ENCODE results near the gene CIITA. TPM values are rescaled to one million over a fixed set of nuclear protein-coding genes. Genes with fewer than 3 reads are reported as not detected.

CIITA gene
- total RNA-seq, 2 donors from 2014 or later = 25.2 to 31.0 TPM

DNA sequence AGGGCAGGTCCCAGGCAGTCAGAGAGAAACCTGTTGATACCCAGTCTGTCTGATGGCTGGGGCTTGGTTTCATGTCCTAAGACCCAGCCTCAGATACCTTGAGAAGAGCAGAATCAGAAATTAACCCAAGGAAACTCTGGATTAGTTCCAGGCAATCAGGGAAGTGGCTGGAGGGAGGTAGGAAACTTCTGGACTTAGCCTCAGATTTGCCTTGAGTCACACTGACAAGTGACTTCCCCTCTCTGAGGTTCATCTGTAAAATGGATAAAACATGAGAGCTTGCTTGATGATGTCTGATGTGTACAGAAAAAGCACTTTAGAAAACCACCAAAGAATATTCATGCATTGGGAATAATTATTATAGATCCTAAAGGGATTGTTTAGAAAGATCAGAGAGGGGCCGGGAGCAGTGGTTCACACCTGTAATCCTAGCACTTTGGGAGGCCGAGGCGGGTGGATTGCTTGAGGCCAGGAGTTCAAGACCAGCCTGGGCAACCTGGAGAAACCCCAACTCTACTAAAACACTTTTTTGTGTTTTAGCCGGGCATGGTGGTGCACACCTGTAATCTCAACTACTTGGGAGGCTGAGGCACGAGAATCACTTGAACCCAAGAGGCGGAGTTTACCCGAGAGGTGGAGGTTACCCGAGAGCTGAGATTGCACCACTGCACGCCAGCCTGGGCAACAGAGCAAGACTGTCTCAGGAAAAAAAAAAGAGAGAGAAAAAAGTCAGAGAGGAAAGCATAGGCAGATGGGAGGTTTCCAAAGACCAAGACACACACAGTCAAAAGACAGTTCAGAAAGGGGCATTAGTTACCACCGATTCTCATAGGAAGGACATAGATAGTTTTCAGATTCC, 3.8 kb downstream of the CIITA start:
- TF ChIP-seq, protein P1, sequence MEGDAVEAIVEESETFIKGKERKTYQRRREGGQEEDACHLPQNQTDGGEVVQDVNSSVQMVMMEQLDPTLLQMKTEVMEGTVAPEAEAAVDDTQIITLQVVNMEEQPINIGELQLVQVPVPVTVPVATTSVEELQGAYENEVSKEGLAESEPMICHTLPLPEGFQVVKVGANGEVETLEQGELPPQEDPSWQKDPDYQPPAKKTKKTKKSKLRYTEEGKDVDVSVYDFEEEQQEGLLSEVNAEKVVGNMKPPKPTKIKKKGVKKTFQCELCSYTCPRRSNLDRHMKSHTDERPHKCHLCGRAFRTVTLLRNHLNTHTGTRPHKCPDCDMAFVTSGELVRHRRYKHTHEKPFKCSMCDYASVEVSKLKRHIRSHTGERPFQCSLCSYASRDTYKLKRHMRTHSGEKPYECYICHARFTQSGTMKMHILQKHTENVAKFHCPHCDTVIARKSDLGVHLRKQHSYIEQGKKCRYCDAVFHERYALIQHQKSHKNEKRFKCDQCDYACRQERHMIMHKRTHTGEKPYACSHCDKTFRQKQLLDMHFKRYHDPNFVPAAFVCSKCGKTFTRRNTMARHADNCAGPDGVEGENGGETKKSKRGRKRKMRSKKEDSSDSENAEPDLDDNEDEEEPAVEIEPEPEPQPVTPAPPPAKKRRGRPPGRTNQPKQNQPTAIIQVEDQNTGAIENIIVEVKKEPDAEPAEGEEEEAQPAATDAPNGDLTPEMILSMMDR (IDR thresholded peaks at IDR 0.05) = no peak
- no peaks in the 10 kb centered on the region for H3K9me3 ChIP-seq
- no peaks in the 10 kb centered on the region for H3K36me3 ChIP-seq
- DNase-seq (ENCODE audit: low spot score) = no peak
- no peak overlapping the region for H3K27ac ChIP-seq
- H3K27me3 ChIP-seq (replicated peaks; ENCODE audit: insufficient read depth) = no peaks in the 10 kb centered on the region
- ATAC-seq (ENCODE audit: insufficient number of reproducible peaks, low FRiP score, low read depth) = no peak
- H3K4me3 ChIP-seq = peak overlapping the region; percentile 80
- peaks cover 6 to 18% of the 10 kb centered on the region in 2 donors for H3K4me1 ChIP-seq (ENCODE audit: control insufficient read depth in 1 of 2, low read depth in 2 of 2)

DNA sequence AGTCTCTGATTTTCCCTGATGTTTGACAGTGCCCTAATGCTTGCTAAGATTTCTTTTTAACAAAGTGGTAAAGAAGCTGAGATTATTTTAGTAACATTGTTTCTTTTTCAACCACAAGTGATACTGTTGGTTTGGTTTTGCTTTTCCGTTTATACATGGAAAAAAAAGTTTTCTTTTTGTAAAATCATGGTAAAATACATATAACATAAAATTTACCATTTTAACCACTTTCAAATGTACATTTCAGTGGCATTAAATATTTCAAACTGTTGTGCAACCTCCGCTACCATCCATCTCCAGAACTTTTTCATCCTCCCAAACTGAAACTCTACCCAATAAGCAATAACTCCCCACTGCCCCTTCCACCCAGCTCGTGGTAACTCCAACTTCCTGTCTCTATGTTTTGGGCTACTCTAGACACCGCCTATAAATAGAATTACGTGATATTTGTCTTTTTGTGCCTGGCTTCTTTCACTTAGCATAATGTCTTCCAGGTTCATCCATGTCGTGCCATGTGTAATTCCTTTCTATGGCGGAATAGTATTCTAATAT, 4.6 kb downstream of the CIITA start:
- no peak for DNase-seq (ENCODE audit: low spot score)
- Histone ChIP-seq H3K27ac (no peak overlapping the region), H3K9me3 (no peaks in the 10 kb centered on the region), H3K27me3 (replicated peaks; ENCODE audit: insufficient read depth) (no peaks in the 10 kb centered on the region), H3K4me3 (no peak overlapping the region), H3K4me1 (ENCODE audit: control insufficient read depth in 1 of 2, low read depth in 2 of 2) (peaks cover 6 to 18% of the 10 kb centered on the region in 2 donors), H3K36me3 (no peaks in the 10 kb centered on the region)
- TF ChIP-seq, protein P1 (IDR thresholded peaks at IDR 0.05) = no peak
- ATAC-seq (ENCODE audit: insufficient number of reproducible peaks, low FRiP score, low read depth) = no peak

DNA sequence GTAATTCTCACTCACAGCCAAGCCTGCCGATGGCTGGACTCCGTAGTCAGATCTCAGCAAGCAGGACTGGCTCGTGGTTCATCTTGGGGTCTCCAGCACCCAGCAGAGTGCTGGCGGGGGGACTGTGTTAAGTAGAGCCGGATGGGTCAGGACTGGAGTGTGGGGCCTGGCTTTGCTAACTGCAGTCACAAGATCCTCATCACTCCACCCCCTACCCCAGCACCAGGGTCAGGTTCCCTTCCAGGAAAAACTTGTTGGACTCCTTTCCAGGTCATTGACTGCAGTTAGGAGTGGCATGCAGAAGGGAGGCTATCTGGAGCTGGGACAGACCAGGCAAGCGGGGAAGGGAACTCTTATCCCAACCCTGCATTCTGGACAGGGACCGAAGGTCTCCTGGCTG, 6.0 kb downstream of the CIITA start:
- H3K4me1 ChIP-seq (ENCODE audit: control insufficient read depth in 1 of 2, low read depth in 2 of 2) = peaks cover 6 to 18% of the 10 kb centered on the region in 2 donors
- no peaks in the 10 kb centered on the region for H3K9me3 ChIP-seq
- no peak overlapping the region for H3K4me3 ChIP-seq
- no peak for ATAC-seq (ENCODE audit: insufficient number of reproducible peaks, low FRiP score, low read depth)
- TF ChIP-seq, protein P1 (IDR thresholded peaks at IDR 0.05) = no peak
- DNase-seq (ENCODE audit: low spot score) = no peak
- H3K27me3 ChIP-seq (replicated peaks; ENCODE audit: insufficient read depth) = no peaks in the 10 kb centered on the region
- H3K27ac ChIP-seq = no peak overlapping the region
- no peaks in the 10 kb centered on the region for H3K36me3 ChIP-seq

DNA sequence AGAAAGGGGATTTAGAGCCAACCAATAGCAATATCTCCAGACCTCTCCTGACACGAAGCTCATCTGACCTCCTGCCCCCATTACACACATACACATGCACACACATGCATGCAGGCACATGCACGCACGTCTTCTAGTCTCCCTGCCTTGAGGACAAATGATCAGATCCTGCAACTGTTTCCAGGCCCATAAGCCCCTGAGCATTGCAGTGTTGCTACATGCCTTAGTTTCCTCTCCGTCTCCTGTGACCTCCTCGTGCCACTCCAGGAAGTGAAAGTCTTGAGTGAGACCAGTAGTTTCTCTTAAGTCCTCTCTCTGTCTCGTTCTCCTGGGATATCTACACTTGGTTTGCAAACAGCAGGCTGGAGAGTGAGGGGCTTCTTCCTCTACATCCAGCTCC, 8.2 kb downstream of the CIITA start:
- no peak overlapping the region for H3K4me3 ChIP-seq
- H3K27ac ChIP-seq = no peak overlapping the region
- H3K27me3 ChIP-seq (replicated peaks; ENCODE audit: insufficient read depth) = no peaks in the 10 kb centered on the region
- ATAC-seq (ENCODE audit: insufficient number of reproducible peaks, low FRiP score, low read depth) (no peak), DNase-seq (ENCODE audit: low spot score) (no peak)
- no peaks in the 10 kb centered on the region for H3K36me3 ChIP-seq
- TF ChIP-seq, protein P1 (IDR thresholded peaks at IDR 0.05) = no peak
- H3K9me3 ChIP-seq = no peaks in the 10 kb centered on the region
- H3K4me1 ChIP-seq (ENCODE audit: control insufficient read depth in 1 of 2, low read depth in 2 of 2) = no peaks in the 10 kb centered on the region

- no peak for DNase-seq (ENCODE audit: low spot score)
- H3K36me3 ChIP-seq = no peaks in the 10 kb centered on the region
- no peak overlapping the region for H3K27ac ChIP-seq
- no peaks in the 10 kb centered on the region for H3K27me3 ChIP-seq (replicated peaks; ENCODE audit: insufficient read depth)
- H3K4me3 ChIP-seq = no peak overlapping the region
- TF ChIP-seq, protein P1 (IDR thresholded peaks at IDR 0.05) = no peak
- H3K4me1 ChIP-seq (ENCODE audit: control insufficient read depth in 1 of 2, low read depth in 2 of 2) = no peaks in the 10 kb centered on the region
- ATAC-seq (ENCODE audit: insufficient number of reproducible peaks, low FRiP score, low read depth) = no peak
- no peaks in the 10 kb centered on the region for H3K9me3 ChIP-seq
These were observed 11.4 kb downstream of the CIITA start for GRCh38 chr16:10888320-10888937.
